ENCODE measurements around the gene FARSB.

FARSB gene

GRCh38 chr2:222643134-222643533 lies 12.8 kb downstream of the FARSB start:
- no peaks in the 10 kb centered on the region for H3K27me3 Mint-ChIP-seq
- H3K4me1 Mint-ChIP-seq (ENCODE audit: low read depth) = peaks cover 2% of the 10 kb centered on the region
- H3K36me3 Mint-ChIP-seq (ENCODE audit: low read depth) = peaks cover 65% of the 10 kb centered on the region
- no peaks in the 10 kb centered on the region for H3K9me3 Mint-ChIP-seq
- H3K27ac Mint-ChIP-seq = no peak overlapping the region
- H3K4me3 Mint-ChIP-seq = no peak overlapping the region

- H3K4me1 Mint-ChIP-seq (ENCODE audit: low read depth) = peaks cover 2% of the 10 kb centered on the region
- H3K27me3 Mint-ChIP-seq = no peaks in the 10 kb centered on the region
- H3K4me3 Mint-ChIP-seq = no peak overlapping the region
- no peaks in the 10 kb centered on the region for H3K9me3 Mint-ChIP-seq
- H3K36me3 Mint-ChIP-seq (ENCODE audit: low read depth) = peaks cover 75% of the 10 kb centered on the region
- no peak overlapping the region for H3K27ac Mint-ChIP-seq
These were observed 14.6 kb downstream of the FARSB start for GRCh38 chr2:222641336-222641735.

GRCh38 chr2:222637067-222637466 lies 18.8 kb downstream of the FARSB start:
- no peak overlapping the region for H3K4me3 Mint-ChIP-seq
- peaks cover 2% of the 10 kb centered on the region for H3K4me1 Mint-ChIP-seq (ENCODE audit: low read depth)
- no peaks in the 10 kb centered on the region for H3K27me3 Mint-ChIP-seq
- H3K9me3 Mint-ChIP-seq = no peaks in the 10 kb centered on the region
- H3K36me3 Mint-ChIP-seq (ENCODE audit: low read depth) = peaks cover 77% of the 10 kb centered on the region
- no peak overlapping the region for H3K27ac Mint-ChIP-seq

GRCh38 chr2:222635295-222635694 lies 20.6 kb downstream of the FARSB start:
- peaks cover 80% of the 10 kb centered on the region for H3K36me3 Mint-ChIP-seq (ENCODE audit: low read depth)
- H3K4me1 Mint-ChIP-seq (ENCODE audit: low read depth) = no peaks in the 10 kb centered on the region
- no peak overlapping the region for H3K27ac Mint-ChIP-seq
- H3K27me3 Mint-ChIP-seq = no peaks in the 10 kb centered on the region
- H3K4me3 Mint-ChIP-seq = no peak overlapping the region
- H3K9me3 Mint-ChIP-seq = no peaks in the 10 kb centered on the region

- Mint-ChIP-seq H3K27me3 (no peaks in the 10 kb centered on the region), H3K9me3 (no peaks in the 10 kb centered on the region), H3K4me3 (no peak overlapping the region), H3K4me1 (ENCODE audit: low read depth) (no peaks in the 10 kb centered on the region), H3K36me3 (ENCODE audit: low read depth) (peaks cover 88% of the 10 kb centered on the region), H3K27ac (no peak overlapping the region)
These were observed 28.1 kb downstream of the FARSB start for GRCh38 chr2:222627764-222628163.

- no peaks in the 10 kb centered on the region for H3K9me3 Mint-ChIP-seq
- H3K27ac Mint-ChIP-seq = no peak overlapping the region
- no peaks in the 10 kb centered on the region for H3K4me1 Mint-ChIP-seq (ENCODE audit: low read depth)
- no peaks in the 10 kb centered on the region for H3K27me3 Mint-ChIP-seq
- peaks cover 78% of the 10 kb centered on the region for H3K36me3 Mint-ChIP-seq (ENCODE audit: low read depth)
- H3K4me3 Mint-ChIP-seq = no peak overlapping the region
These were observed 32.1 kb downstream of the FARSB start for GRCh38 chr2:222623756-222624309.

- H3K27me3 Mint-ChIP-seq = no peaks in the 10 kb centered on the region
- H3K4me1 Mint-ChIP-seq (ENCODE audit: low read depth) = no peaks in the 10 kb centered on the region
- no peaks in the 10 kb centered on the region for H3K9me3 Mint-ChIP-seq
- no peak overlapping the region for H3K27ac Mint-ChIP-seq
- no peak overlapping the region for H3K4me3 Mint-ChIP-seq
- H3K36me3 Mint-ChIP-seq (ENCODE audit: low read depth) = peaks cover 76% of the 10 kb centered on the region
These were observed 33.0 kb downstream of the FARSB start for GRCh38 chr2:222622910-222623309.

GRCh38 chr2:222621893-222622292 lies 34.0 kb downstream of the FARSB start:
- Mint-ChIP-seq H3K27ac (no peak overlapping the region), H3K9me3 (no peaks in the 10 kb centered on the region), H3K4me3 (no peak overlapping the region)

GRCh38 chr2:222615320-222615719 lies 40.6 kb downstream of the FARSB start:
- peaks cover 57% of the 10 kb centered on the region for H3K36me3 Mint-ChIP-seq (ENCODE audit: low read depth)
- peaks cover 2% of the 10 kb centered on the region for H3K4me1 Mint-ChIP-seq (ENCODE audit: low read depth)
- no peaks in the 10 kb centered on the region for H3K9me3 Mint-ChIP-seq
- peak overlapping the region; percentile 61 for H3K27ac Mint-ChIP-seq
- H3K27me3 Mint-ChIP-seq = no peaks in the 10 kb centered on the region
- H3K4me3 Mint-ChIP-seq = no peak overlapping the region

More at GRCh38 chr2:222621893-222622292, 34.0 kb downstream of the FARSB start:
- Mint-ChIP-seq H3K27me3 (no peaks in the 10 kb centered on the region), H3K36me3 (ENCODE audit: low read depth) (peaks cover 66% of the 10 kb centered on the region), H3K4me1 (ENCODE audit: low read depth) (no peaks in the 10 kb centered on the region)

- Mint-ChIP-seq H3K9me3 (no peaks in the 10 kb centered on the region), H3K27me3 (no peaks in the 10 kb centered on the region), H3K4me1 (ENCODE audit: low read depth) (peaks cover 2% of the 10 kb centered on the region), H3K27ac (no peak overlapping the region), H3K36me3 (ENCODE audit: low read depth) (peaks cover 55% of the 10 kb centered on the region), H3K4me3 (no peak overlapping the region)
These were observed 42.1 kb downstream of the FARSB start for GRCh38 chr2:222613715-222614331.

- Mint-ChIP-seq H3K27me3 (no peaks in the 10 kb centered on the region), H3K36me3 (ENCODE audit: low read depth) (peaks cover 62% of the 10 kb centered on the region), H3K4me3 (no peak overlapping the region), H3K4me1 (ENCODE audit: low read depth) (peaks cover 2% of the 10 kb centered on the region), H3K27ac (no peak overlapping the region), H3K9me3 (no peaks in the 10 kb centered on the region)
These were observed 44.2 kb downstream of the FARSB start for GRCh38 chr2:222611684-222612083.

GRCh38 chr2:222610746-222611145 lies 45.1 kb downstream of the FARSB start:
- Mint-ChIP-seq H3K36me3 (ENCODE audit: low read depth) (peaks cover 61% of the 10 kb centered on the region), H3K4me3 (no peak overlapping the region), H3K27me3 (no peaks in the 10 kb centered on the region), H3K9me3 (no peaks in the 10 kb centered on the region), H3K4me1 (ENCODE audit: low read depth) (no peaks in the 10 kb centered on the region), H3K27ac (no peak overlapping the region)

- peaks cover 57% of the 10 kb centered on the region for H3K36me3 Mint-ChIP-seq (ENCODE audit: low read depth)
- no peak overlapping the region for H3K27ac Mint-ChIP-seq
- H3K27me3 Mint-ChIP-seq = no peaks in the 10 kb centered on the region
- no peaks in the 10 kb centered on the region for H3K4me1 Mint-ChIP-seq (ENCODE audit: low read depth)
- no peak overlapping the region for H3K4me3 Mint-ChIP-seq
- no peaks in the 10 kb centered on the region for H3K9me3 Mint-ChIP-seq
These were observed 46.5 kb downstream of the FARSB start for GRCh38 chr2:222609381-222609780.

- no peaks in the 10 kb centered on the region for H3K4me1 Mint-ChIP-seq (ENCODE audit: low read depth)
- no peaks in the 10 kb centered on the region for H3K9me3 Mint-ChIP-seq
- no peaks in the 10 kb centered on the region for H3K27me3 Mint-ChIP-seq
- no peak overlapping the region for H3K4me3 Mint-ChIP-seq
- H3K36me3 Mint-ChIP-seq (ENCODE audit: low read depth) = peaks cover 56% of the 10 kb centered on the region
- no peak overlapping the region for H3K27ac Mint-ChIP-seq
These were observed 47.8 kb downstream of the FARSB start for GRCh38 chr2:222608081-222608480.

GRCh38 chr2:222606306-222606705 lies 49.6 kb downstream of the FARSB start:
- no peak overlapping the region for H3K4me3 Mint-ChIP-seq
- H3K27ac Mint-ChIP-seq = no peak overlapping the region
- no peaks in the 10 kb centered on the region for H3K4me1 Mint-ChIP-seq (ENCODE audit: low read depth)
- peaks cover 57% of the 10 kb centered on the region for H3K36me3 Mint-ChIP-seq (ENCODE audit: low read depth)
- no peaks in the 10 kb centered on the region for H3K9me3 Mint-ChIP-seq
- H3K27me3 Mint-ChIP-seq = no peaks in the 10 kb centered on the region

All from stimulated activated naive CD8-positive, alpha-beta T cell treated with anti-CD3 and anti-CD28 coated beads, Interleukin-15, Interleukin-2, amounts not matched to agents 100 ng/mL and 50 ng/mL, for 24 hours (primary cell).